GM21423 (cell line): ENCODE results near the gene TSSC4.

Experiments
- ATAC-seq: cut with Tn5 transposase; IDR thresholded peaks from one replicate; pipeline ENCODE4 v1.9.1; 2021; ENCODE audit warnings: mild to moderate bottlenecking, moderate library complexity; ENCODE audit not compliant: unreplicated experiment

Gene TSSC4

DNA sequence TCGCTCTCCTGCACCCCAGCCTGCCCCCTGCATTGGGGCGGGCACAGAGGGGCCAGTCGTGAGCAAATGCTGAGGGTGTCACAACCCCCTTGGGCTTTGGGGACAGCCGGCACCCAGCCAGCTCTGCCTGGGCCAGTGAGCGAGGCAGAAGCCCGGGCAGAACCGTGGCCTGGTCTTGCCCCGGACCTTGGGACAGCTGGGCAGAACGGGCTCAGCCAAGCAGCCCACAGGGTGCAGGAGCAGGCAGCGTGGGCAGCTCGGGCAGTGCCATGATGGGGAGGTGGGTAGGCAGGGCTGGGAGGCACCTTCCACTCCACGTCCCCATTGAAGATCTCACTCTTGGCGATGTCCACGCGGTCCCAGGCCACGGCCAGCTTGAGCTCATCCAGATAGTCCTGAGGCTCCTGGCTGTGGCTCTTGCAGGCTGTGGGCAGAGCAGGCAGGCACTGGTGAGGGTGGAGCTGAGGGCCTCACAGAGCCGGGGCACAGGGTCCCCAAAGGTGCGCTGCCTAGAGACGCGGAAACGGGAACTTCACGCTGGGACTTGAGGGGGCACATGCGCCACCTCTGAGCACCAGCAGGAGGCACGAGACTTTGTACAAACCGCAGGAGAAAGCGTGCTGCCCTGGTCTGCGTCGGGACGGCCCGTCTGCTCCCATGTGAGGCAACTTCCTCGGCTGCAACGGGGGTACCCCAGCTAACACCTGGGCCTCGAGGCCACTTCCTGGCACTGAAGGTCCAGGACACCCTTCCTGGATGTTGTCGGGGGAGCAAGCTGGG is 15.2 kb downstream of the TSSC4 start:
- ATAC-seq: no peak

DNA sequence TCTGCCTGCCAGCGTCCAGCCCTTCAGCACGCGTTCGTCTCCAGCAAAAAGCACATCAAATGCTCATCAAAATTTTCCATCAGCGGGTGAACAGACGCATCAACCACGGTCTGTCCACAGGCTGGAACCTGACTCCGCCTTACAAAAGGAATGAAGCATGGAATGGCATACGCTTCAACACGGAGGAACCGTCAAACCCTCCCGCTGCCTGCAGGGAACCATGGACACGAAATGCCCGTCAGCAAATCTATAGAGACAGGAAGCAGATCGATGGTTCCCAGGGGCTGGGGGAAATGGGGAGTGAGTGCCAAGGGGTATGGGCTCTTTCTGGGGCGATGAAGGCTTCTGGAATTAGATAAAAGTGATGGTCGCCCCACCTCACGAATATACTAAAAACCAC is 16.2 kb downstream of the TSSC4 start:
- no peak for ATAC-seq

DNA sequence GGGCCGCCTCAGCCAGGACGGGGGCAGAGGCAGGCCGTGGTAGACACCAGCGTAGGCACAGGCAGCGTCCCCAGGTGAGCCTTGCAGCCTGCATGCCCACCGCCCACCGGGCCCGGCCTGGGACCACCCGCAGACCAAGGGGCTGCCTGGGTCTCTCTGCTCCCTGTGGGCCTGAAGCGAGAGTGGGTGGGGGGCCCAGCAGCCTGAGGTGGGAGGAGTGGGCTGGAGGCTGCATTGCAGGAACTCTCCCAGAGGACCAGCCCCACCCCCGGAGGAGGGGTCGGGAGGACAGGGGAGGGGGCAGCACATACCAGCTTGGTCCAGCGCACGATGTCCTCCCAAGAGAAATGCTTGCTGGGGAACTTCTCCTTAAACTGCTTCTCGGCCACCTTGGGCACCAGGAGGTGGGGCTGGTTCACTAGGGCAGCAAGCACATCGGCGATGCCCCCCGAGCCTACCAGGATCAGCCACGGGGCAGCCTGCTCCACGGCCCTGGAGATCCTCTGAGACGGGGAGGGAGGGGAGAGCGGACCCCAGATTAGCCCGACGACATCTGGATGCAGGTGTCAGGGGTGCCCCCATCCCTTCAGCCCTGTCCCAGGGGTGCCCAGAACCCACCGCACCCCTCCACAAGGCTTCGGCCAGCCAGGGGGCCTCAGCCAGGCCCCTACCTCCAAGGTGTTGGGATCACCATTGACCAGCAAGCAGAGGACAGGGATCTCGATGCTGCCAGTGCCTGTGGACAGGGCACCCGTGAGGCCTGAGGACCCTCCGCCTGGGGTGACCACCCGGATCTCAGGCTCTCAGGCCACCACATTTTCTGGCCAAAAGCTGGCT is 17.5 kb downstream of the TSSC4 start:
- no peak for ATAC-seq

DNA sequence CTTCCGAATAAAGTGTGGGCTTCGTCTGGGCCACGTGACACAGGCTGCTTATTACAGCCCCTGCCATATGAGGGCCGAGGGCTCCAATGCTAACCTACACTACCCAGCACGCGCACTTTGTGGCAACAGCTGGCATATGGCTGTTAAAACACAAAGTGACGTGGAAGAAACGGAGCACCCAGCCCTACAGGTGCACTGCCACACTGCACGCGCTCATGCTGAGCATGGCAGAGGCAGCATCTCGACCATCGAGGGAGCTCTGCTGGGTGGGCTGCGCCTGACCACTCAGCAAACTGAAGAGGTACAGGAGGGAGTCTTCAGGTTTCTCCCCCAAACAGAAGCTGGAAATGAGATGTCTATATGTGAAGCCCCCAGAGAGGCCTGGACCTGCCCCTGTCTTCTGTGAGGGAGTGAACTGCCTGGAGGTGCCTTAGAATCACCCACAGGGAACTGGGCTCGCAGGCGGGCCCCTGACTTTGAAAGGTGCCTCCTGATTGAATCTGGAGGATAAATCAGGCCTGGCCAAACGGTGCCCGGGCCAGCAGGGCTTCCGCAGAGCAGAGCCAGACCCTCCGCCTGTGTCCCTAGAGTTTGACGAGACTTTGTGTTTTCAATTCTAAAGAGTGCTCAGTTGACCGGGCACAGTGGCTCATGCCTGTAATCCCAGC is 18.3 kb downstream of the TSSC4 start:
- no peak for ATAC-seq

DNA sequence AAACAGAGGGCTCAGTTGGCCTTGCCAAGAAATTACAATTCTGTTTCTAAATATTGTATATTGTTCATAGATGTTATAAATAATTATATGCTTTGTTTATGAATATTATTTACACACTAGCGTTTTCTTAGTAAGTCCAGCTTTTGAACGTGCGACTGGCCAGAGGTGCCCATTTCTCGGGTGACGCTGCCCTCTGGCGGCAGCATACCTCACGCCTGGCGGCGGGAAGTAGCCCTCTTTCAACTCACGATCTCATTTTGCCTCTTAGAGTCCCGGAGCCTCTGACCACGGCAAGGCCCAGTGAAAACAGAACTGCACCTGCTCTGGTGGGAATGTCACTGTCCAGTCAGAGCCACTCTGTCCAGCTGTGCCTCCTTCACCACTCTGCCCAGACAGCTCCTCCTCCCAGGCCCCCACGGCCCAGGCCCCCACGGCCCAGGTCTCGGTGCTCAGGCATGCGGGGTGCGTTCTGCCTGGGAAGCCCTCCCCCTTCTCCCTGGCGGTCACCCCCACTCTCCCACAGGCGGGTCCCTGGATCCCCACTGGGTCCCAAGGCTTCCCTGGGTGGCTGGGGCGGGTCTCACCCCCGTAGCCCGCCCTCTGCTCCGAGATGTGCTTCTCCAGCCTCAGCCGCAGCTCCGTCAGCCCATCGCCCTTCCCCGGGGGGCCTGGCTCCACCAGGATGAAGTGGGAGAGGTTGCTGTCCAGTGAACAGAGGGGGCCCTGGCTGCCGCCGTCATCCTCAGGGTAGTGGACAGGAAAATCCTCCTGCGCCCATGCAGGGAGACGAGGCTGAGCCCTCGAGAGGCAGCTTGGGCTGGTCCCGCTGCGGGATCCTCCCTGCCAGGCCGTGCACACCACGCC is 19.3 kb downstream of the TSSC4 start:
- ATAC-seq: no peak

DNA sequence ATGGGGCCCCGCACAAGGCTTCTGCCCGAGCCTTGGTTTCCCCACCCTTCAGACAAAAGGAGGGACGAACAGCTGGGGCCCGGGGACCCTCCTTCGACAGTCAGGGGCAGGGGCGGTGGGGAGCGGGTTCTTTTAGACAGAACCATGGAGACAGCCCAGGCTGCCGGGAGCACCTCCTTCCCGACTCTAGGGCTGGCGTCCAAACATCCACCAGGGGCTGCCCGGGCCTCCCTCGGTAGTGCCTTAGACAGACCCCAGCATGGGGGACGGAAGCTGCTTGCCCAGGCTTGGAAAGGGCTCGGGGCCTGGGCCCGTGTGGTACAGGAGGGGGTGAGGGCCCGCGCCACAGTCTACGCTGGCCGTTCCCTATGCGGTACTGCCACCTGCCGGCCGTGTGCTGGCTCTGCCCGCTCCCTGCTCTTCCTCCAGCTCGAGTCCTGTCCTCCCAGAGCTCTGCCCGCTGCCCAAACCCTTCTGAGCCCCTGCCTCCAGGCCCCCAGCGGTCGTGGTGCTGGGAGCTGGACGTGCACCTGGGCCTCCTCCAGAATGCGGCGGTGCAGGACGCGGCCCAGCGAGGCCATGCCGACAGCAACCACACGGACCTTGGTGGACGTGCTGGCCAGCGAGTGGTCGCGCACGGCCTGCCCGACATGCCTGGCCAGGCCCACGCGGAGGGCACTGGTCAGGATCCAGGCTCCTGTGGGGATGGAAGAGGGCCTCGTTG is 20.1 kb downstream of the TSSC4 start:
- ATAC-seq: no peak

DNA sequence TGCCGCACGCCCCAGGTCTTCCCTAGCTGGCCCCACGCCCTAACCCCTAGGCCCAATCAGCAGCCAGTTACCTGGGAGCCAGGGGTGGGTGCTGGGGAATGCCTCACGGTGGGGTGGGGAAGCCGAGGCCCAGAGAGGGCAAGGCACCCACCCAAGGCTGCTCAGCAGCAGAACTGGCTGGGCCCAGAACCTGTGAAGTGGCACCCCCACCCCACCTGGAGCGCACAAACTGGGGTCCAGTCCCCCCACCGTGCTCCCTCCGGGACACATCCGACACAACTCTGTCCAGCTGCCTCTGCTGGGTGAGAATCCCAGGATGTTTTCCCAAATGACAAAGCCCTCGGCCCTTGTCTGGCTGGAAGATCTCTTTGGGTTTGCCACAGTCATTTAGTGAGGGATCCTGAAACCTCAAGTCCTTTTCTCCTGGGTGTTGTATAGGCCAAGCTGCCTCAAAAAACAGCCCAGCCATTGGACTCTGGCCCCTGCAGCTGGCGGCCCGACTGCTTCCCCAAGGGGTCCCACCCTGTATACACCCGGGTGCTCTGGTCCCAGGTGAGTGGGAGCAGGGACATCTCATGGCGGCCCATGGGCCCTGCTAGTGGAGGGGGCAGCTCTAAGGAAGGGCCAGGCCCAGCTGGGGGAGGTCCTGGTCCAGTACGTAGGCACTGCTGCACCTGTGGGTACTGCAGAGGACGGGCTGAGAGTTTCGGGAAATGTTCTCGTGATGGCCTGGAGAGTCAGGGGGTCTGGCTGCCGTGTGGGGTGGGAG is 20.9 kb downstream of the TSSC4 start:
- no peak for ATAC-seq

DNA sequence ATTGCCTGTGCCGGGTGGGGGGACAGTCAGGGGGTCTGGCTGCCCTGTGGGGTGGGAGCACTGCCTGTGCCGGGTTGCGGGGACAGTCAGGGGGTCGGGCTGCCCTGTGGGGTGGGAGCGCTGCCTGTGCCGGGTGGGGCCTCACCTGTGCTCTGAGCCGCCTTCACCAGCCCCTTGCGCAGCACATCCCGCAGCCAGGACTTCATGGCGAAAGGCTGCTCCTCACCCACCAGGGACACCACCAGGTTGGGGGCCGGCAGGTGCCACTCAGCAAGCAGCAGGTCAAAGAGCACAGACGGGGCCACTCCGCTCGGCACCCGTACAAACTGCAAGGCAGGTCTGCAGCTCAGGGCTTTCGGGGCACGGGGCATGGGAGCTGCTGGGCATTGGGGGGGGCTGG is 21.4 kb downstream of the TSSC4 start:
- ATAC-seq: no peak

DNA sequence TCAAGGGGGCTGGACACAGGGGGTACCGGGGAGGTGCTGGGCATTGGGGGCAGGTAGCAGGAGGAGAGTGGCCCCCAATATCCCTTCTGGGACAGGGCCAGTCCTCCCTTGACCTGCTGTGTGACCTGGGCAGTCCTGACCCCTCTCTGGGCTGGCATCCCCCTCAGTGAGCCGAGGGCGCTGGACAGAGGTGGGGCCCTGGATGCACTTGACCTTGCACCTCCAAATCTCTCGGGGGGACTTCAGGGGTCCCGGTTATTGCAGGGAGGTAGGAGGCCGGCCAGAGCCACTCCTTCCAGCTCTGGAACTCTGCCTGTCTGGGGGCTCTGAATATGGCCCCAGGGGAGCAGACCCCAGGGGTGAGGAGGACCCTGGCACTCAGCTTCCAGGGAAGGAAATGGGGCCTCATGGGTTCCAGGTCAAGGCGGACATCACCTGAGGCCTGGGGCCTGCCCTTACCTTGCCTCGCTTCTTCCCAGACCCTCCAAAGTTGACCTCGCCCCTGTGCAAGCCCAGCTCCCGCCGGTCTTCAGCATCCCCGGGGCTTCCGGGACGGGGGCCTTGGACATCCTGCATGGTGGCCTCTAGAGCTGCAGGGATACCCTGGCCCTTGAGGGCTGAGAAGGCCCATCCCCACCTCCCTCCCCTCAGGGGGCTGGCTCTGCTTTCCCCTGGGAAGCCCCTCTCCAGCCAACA is 22.1 kb downstream of the TSSC4 start:
- ATAC-seq: no peak

DNA sequence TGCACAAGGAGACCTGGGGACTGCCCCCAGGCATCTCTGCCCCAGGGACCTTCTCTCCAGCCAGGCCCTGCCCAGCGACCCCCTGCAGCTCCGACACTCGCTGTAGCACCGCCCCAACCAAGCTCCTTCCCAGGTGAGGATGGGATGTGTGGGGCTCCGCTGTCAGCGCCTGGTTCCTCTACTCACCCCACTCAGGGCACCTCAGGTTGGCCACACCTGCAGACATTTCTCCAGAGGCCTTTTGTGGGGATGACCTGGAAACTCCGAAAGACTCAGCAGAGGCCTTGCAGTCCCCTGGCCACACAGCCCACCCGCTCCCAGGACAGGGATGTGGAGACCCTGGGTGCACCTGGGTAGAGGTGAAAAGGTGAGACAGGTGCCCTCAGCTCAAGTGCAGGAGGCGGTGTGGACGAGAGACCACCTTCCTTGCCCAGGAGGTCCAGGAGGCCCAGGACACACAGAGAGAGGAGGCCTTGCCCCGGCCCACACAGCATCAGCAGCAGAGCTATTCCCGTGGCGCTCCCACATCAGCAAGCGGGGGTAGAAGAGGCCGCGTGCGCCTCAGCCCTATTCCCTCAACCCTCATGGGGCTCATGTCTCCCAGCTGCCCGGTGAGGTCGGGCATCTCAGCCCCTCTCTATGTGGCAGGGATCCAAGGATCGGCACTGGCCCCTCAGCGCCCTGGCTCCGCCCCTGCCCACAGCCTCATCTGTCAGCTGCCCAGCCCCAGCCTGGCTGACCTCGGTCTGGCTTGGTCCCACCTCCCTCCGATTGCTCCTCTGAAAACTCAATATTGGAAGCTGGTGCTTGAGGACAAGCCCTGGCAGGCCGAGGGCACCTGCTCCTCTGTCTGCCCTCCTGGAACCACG is 22.8 kb downstream of the TSSC4 start:
- ATAC-seq: no peak

DNA sequence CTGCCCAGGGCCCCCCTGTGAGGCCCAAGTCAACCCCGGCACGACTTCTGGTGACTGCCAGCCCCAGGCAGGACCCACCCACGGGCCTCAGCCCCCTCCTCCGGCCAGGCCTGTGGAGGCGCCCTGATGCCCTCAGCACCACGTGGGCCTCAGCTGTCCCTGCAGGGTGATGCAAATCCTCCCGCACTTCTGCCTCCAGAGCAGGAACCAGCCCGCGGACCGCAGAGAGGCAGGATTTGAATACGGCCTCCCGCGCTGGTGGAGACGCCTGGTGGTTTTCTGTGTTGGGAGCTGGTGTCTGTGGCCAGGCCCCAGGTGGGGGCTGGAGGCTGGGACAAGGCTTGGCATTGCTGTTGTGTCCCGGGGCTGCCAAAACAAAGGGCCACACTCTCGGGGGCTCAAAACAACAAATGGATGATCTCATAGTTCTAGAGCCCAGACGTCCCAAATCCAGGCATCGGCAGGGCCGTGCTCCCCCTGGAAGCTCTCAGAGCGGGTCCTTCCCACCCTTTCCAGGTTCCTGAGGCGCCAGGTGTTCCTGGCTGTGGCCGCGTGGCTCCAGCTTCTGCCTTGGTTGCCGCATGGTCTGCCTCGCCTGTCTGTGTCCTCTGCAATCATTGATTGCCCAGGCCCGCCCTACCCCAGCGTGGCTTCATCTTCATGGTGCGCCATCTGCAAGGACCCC is 24.4 kb downstream of the TSSC4 start:
- ATAC-seq: no peak

DNA sequence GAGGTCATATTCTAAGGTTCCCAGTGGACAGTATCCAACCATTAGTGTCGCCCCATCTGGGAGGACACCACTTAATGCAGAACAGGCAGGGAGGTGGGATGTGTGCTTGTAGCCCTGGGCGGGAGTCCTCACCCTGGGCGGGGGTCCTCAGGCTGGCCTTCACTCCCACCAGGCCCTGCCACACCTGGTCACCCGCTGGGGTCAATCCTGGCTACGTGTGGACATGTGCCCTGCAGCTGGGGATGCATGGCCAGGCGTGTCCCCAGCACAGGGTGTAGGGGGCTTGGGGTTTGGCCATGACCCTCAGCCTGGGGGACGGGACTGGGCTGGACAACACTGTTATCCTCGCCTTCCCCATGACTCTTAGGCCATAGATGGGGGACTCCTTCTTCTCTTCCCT is 25.0 kb downstream of the TSSC4 start:
- ATAC-seq: no peak

DNA sequence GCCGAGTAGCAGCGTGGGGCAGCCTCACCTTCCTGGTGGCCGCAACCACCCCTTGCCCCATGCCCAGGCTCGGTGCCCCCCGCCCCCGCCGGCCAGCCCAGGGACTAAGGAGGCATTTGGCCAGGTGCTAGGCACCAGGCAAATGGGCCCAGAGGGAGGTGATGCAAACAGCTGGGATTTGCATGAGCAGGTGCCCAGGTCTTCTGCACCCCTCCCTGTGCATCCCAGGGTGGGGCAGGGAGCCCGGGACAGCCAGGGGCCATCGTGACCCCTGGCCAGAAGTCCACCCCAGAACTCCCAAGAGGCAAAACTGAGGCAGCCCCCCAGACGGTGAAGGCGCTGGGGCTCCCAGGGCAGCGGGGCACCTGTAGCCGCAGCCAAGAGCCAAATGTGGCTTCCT is 25.7 kb downstream of the TSSC4 start:
- ATAC-seq: no peak

DNA sequence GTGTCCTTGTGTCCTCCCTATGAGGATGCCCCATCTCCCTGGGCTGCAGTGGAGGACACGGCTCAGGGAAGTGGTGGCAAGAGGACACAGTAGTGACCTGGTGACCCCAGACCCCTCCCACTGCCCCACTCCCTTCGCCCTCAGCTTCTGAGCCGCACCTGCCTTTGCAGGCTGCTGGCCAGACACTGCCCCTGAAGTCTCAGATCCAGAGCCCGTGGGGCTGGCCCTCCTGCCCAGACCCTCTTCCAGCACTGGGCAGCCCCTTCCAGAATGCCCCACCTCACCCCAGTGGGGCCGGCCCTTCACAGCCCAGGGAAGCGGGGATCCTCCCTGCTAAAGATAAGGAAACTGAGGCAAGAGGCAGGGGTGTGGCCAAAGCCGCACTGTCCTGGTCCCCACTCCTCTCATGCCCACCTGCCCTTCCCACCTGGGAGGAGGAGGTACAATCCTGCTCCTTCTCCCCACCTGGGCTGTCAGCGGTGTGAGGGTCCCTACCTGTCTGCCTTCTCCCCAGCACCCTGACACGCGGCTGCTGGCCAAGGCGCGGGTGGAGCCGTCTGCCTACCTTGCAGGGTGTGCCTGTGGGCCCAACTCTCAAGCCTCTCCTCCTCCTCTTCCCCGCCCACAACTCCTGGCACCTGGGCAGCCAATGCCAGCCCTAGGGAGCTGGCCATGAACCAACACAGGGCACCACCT is 26.4 kb downstream of the TSSC4 start:
- ATAC-seq: no peak

DNA sequence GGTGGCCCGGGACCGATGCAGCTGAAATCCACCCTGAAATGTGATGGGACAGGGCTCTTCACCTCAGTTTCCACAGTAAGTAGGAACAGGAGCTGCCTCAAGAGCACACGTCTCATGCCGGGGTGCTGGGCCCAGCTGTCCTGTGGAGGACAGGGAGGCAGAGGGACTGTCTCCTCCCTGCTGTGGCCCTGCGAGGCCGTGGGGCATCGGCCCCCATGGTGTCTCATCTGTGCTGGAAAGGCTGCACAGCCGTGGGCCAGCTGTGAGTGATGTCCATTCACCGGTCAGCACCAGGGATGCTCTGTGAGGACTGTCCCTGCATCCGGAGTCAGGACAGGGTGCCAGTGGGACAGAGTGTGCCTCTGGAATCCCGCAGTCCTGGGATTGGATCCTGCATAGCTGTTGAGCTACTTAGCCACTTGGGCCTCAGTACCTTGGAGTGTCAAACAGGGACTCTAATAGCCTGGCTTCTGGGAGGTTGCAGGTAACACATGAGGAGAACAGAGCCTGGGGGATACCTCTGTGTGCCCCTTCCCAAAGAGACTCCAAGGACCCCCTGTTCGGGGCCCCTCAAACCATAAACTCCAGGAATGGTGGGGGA is 27.3 kb downstream of the TSSC4 start:
- no peak for ATAC-seq

DNA sequence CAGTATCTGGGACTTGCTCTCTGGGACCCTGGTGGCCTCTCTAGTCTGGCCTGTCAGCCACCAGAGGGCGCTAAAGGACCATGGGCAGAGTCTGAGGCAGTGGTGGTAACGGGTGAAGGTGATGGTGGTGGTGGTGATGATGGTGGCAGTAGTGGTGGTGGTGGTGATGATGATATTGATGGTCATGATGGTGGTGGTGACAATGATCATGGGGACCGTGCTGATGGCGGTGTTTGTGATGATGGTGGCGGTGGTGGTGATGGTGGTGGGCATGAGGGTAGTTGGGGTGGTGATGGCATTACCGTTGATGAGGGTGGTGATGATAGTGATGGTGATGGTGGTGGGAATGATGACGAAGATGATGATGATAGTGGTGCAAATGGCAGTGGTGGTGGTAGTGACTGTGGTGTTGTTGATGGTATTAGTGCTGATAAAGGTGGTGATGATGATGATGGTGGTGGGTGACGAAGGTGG is 27.8 kb downstream of the TSSC4 start:
- no peak for ATAC-seq
